HUES48 (cell line): ENCODE results near the gene RNF212.

Experiments used
- H3K27ac ChIP-seq: one replicate; pipeline ENCODE4 v1.7.0; 2013; ENCODE audit warnings: low read depth, low read length, inconsistent platforms
- H3K27me3 ChIP-seq: 2 replicates; pipeline ENCODE4 v1.6.1; 2013; ENCODE audit warnings: mild to moderate bottlenecking, low read length; ENCODE audit not compliant: control insufficient read depth, insufficient read depth
- H3K36me3 ChIP-seq: 2 replicates; pipeline ENCODE4 v1.6.1; 2013; ENCODE audit warnings: low read length; ENCODE audit not compliant: control insufficient read depth, insufficient read depth
- H3K4me1 ChIP-seq: 2 replicates; pipeline ENCODE4 v1.6.1; 2013; ENCODE audit warnings: mild to moderate bottlenecking, low read length; ENCODE audit not compliant: control insufficient read depth, insufficient read depth
- H3K4me3 ChIP-seq: 2 replicates; pipeline ENCODE4 v1.5.1; 2013; ENCODE audit warnings: mild to moderate bottlenecking, low read depth, low read length
- H3K9ac ChIP-seq: 2 replicates; pipeline ENCODE4 v1.6.1; 2013; ENCODE audit warnings: mild to moderate bottlenecking, low read depth, low read length, moderate library complexity
- H3K9me3 ChIP-seq: 2 replicates; pipeline ENCODE4 v1.6.1; 2013; ENCODE audit warnings: low read length; ENCODE audit not compliant: control insufficient read depth, insufficient read depth

RNF212 gene

GRCh38 chr4:1115528-1116293 lies 2.3 kb upstream of the RNF212 start:
- no peaks in the 10 kb centered on the region for H3K9me3 ChIP-seq
- peaks cover 27% of the 10 kb centered on the region for H3K27me3 ChIP-seq
- no peak overlapping the region for H3K9ac ChIP-seq
- H3K4me3 ChIP-seq, result no peak overlapping the region
- H3K36me3 ChIP-seq, result no peaks in the 10 kb centered on the region
- H3K4me1 ChIP-seq, result no peaks in the 10 kb centered on the region
- no peak overlapping the region for H3K27ac ChIP-seq

DNA sequence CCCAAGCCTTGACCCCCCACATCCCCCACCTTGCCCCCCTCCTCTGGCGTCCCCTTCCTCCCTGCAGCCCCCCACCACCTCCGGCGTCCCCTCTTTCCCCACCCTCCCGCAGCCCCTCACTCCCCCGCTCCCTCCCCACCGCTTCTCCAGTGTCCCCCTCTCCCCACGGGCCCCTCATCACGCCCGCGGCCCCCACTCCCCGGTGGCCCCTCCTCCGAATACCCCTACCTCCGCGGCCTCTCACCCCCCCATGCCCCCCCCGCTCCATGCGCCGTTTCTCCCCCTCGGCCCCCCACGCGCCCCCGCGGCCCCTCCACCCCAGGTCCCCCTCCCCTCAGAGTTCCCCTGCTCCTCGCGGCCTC lies 562 bp downstream of the RNF212 start:
- peaks cover 27% of the 10 kb centered on the region for H3K27me3 ChIP-seq
- no peaks in the 10 kb centered on the region for H3K4me1 ChIP-seq
- H3K4me3 ChIP-seq, result no peak overlapping the region
- no peaks in the 10 kb centered on the region for H3K36me3 ChIP-seq
- H3K9me3 ChIP-seq, result no peaks in the 10 kb centered on the region
- no peak overlapping the region for H3K9ac ChIP-seq
- no peak overlapping the region for H3K27ac ChIP-seq

- Histone ChIP-seq H3K9me3 (no peaks in the 10 kb centered on the region), H3K27ac (no peak overlapping the region), H3K9ac (no peak overlapping the region), H3K36me3 (no peaks in the 10 kb centered on the region), H3K27me3 (peaks cover 27% of the 10 kb centered on the region), H3K4me1 (no peaks in the 10 kb centered on the region), H3K4me3 (no peak overlapping the region)
Observed at GRCh38 chr4:1112174-1112820, 1.1 kb downstream of the RNF212 start.

- Histone ChIP-seq H3K27me3 (peaks cover 27% of the 10 kb centered on the region), H3K9me3 (no peaks in the 10 kb centered on the region), H3K27ac (no peak overlapping the region), H3K9ac (no peak overlapping the region), H3K4me3 (no peak overlapping the region), H3K4me1 (no peaks in the 10 kb centered on the region), H3K36me3 (no peaks in the 10 kb centered on the region)
Observed at GRCh38 chr4:1111259-1111809, 2.0 kb downstream of the RNF212 start.

DNA sequence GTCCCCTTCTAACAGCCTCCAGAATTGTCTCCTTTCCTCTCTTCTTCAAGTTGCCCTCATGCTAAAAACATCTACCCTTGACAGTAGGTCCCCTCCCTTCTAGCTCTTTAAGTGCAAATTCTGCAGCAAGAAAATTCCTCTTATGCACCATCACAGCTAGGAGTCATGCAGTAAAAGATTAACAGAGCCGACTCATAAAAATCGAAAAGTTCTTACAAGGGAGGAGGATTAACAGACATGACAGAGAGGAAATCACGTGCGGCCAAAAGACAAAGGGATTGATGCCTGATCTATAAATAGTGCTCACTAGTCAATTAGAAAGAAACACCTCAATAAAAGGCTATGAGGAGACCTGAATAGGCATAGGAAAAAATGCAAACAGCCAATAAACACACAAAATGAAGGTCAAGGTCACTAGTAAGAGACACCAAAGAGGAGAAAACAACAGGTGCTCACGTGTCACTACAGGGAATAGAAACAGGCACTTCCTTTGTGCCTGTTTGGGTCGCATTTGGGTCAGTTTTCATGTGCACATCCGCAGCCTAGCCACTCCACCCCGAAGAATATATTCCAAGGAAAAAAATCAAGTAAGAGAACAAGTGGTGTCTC lies 3.4 kb downstream of the RNF212 start:
- Histone ChIP-seq H3K9ac (no peak overlapping the region), H3K36me3 (no peaks in the 10 kb centered on the region), H3K4me1 (0 out of 2 replicates have a peak, but pooled peaks cover 3% of the 10 kb centered on the region), H3K27ac (no peak overlapping the region), H3K4me3 (no peak overlapping the region), H3K9me3 (no peaks in the 10 kb centered on the region), H3K27me3 (peaks cover 18% of the 10 kb centered on the region)

DNA sequence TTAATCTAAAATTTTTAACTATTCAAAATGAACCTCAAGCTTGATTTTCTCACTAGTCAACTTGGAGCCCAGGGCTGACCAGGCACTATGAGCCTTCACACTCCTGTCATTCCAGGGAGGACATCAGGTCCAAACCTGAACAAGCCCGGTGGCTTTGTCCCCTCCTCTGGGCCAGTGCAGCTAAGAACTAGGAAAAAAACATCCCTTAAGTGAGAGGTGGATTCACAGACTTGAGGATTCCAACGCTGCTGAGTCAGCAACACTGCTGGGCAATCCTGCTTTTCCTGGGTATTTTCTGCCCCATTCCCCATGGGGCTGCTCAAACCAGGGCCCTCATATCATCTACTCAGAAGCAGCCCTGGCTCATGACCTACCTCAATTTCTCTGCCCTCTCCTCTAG lies 4.0 kb downstream of the RNF212 start:
- peaks cover 18% of the 10 kb centered on the region for H3K27me3 ChIP-seq
- no peaks in the 10 kb centered on the region for H3K9me3 ChIP-seq
- H3K36me3 ChIP-seq, result no peaks in the 10 kb centered on the region
- H3K9ac ChIP-seq, result no peak overlapping the region
- H3K4me3 ChIP-seq, result no peak overlapping the region
- H3K27ac ChIP-seq, result no peak overlapping the region
- H3K4me1 ChIP-seq, result 0 out of 2 replicates have a peak, but pooled peaks cover 3% of the 10 kb centered on the region

GRCh38 chr4:1105662-1106061 lies 7.7 kb downstream of the RNF212 start:
- no peak overlapping the region for H3K4me3 ChIP-seq
- no peaks in the 10 kb centered on the region for H3K27me3 ChIP-seq
- no peaks in the 10 kb centered on the region for H3K9me3 ChIP-seq
- no peak overlapping the region for H3K9ac ChIP-seq
- H3K36me3 ChIP-seq, result no peaks in the 10 kb centered on the region
- H3K4me1 ChIP-seq, result 0 out of 2 replicates have a peak, but pooled peaks cover 3% of the 10 kb centered on the region
- H3K27ac ChIP-seq, result no peak overlapping the region

DNA sequence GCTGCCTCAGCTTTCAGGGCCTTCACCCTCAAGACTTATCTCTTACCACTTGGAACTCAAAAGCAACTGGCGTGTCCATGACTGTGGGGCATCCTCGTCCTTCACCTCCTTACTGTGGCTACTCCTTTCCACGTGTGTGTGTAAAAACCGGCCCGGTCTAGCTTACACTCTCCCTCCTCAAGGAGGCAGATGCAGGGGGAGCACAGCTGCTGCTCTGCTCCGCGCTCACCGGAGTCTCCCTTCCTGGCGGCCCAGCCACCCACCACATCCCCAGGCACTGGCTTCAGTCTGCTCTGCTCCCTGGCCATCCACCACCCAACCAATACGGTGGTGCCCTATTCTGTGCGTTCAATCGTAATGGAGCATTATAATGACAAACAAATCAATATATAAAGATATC lies 8.3 kb downstream of the RNF212 start:
- Histone ChIP-seq H3K27me3 (no peaks in the 10 kb centered on the region), H3K9me3 (no peaks in the 10 kb centered on the region), H3K9ac (no peak overlapping the region), H3K4me1 (0 out of 2 replicates have a peak, but pooled peaks cover 3% of the 10 kb centered on the region), H3K27ac (no peak overlapping the region), H3K36me3 (no peaks in the 10 kb centered on the region), H3K4me3 (no peak overlapping the region)

DNA sequence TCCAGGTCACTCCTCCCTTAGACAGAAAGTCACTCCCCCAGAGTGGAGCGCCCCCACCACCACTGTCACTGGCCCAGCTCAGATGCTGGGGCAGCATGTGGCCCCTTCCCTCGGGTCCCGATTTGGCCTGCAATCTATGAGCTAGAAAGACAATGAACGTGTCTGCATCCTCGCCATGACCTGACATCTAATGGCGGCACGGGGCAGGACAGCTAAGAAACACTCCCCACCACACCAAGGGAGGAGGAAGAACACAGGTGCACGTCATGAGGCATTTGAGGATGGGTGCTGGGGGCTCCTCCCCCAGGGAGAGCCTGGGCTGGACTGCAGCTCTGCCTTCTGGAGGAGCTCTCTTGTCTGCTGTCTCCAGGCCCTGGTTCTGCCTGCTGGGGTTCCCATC lies 8.7 kb downstream of the RNF212 start:
- Histone ChIP-seq H3K4me1 (0 out of 2 replicates have a peak, but pooled peaks cover 3% of the 10 kb centered on the region), H3K27me3 (no peaks in the 10 kb centered on the region), H3K27ac (no peak overlapping the region), H3K9me3 (no peaks in the 10 kb centered on the region), H3K9ac (no peak overlapping the region), H3K36me3 (no peaks in the 10 kb centered on the region), H3K4me3 (no peak overlapping the region)

DNA sequence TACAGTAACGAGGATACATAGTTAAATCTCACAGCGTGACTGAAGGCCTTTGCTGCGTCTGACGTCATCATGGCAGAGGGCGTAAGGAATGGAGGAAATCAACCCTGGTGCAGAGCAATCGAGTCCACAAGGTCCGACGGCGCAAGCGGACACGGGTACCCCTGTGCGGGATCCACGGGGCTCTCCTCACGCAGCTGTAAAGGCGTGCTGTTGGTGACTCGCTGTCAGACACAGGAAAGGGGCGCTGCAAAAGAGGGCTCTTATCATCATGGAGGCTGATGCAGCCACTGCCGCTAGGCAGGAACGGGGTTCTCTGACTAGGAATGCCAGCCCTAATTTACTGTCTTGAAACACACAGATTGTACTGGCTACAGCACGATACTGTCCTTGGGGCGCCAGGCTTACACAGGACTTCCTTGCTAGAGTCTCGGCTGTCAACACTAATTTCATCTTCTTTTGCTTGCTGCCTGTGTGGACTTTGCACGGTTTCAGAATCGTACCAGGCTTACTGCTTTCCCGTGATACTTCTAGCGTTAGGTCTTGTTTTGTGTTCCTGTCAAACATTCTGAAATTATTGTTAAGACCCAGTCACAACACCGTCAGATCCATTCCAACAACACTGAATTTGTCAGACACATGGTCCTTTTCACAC lies 13.6 kb downstream of the RNF212 start:
- Histone ChIP-seq H3K27me3 (no peaks in the 10 kb centered on the region), H3K9ac (no peak overlapping the region), H3K36me3 (no peaks in the 10 kb centered on the region), H3K9me3 (no peaks in the 10 kb centered on the region), H3K4me1 (no peaks in the 10 kb centered on the region), H3K4me3 (no peak overlapping the region), H3K27ac (no peak overlapping the region)
